HL-60 (cell line): ENCODE results near the gene MMP25.
"Not testable (repeated sequence)": the region's sequence is repeated elsewhere in the genome, so short reads cannot be mapped to it uniquely, and the experiment has no call there.

Experiments
- DNase-seq, 2 experiments: peaks; one replicate each; pipeline ENCODE4 v3.0.0-alpha.2; 2010 to 2020; ENCODE audit warnings: low read depth in 1 of 2, low spot score in 1 of 2
- H3K27ac ChIP-seq: fragments of 250-450 bp; sonication (Bioruptor Pico); replicated peaks from 2 replicates; pipeline ENCODE4 v1.5.1; 2020; ENCODE audit warnings: mild to moderate bottlenecking, moderate library complexity
- H3K27me3 ChIP-seq: fragments of 250-450 bp; sonication (Bioruptor Pico); 2 replicates; pipeline ENCODE4 v1.5.1; 2021; ENCODE audit warnings: mild to moderate bottlenecking, moderate library complexity; ENCODE audit not compliant: insufficient read depth, poor library complexity, severe bottlenecking
- H3K4me3 ChIP-seq: replicated peaks from 2 replicates; pipeline ENCODE4 v1.5.1; 2011; ENCODE audit warnings: mild to moderate bottlenecking, control low read depth, low read length; ENCODE audit not compliant: insufficient read depth
- GABPA ChIP-seq: IDR thresholded peaks from 2 replicates; pipeline ENCODE4 v1.6.1; 2012; ENCODE audit warnings: low read depth
- POLR2AphosphoS5 ChIP-seq: IDR thresholded peaks from 2 replicates; pipeline ENCODE4 v1.6.1; 2012; ENCODE audit warnings: low read depth
- REST ChIP-seq: IDR thresholded peaks from 2 replicates; pipeline ENCODE4 v1.6.1; 2012; ENCODE audit warnings: low read depth; ENCODE audit not compliant: insufficient replicate concordance
- SPI1 ChIP-seq: IDR thresholded peaks from 2 replicates; pipeline ENCODE4 v1.6.1; 2012; ENCODE audit warnings: low read depth, mild to moderate bottlenecking, borderline replicate concordance
- TF ChIP-seq, protein P1 (sequence below): IDR thresholded peaks from one replicate; pipeline ENCODE4 v1.5.1; 2011; ENCODE audit warnings: low read length, control low read depth, inconsistent platforms; ENCODE audit not compliant: insufficient read depth

MMP25 gene

GRCh38 chr16:3074860-3075522 lies 28.6 kb downstream of the MMP25 start:
- Histone ChIP-seq H3K4me3 (no peak overlapping the region), H3K27me3 (no peaks in the 10 kb centered on the region), H3K27ac (peak overlapping the region; percentile 50)
- peak; percentile 83 to 93 for DNase-seq
- TF ChIP-seq SPI1 (no peak), POLR2AphosphoS5 (peak; percentile 94)

GRCh38 chr16:3075523-3075915 lies 29.2 kb downstream of the MMP25 start:
- no peaks in the 10 kb centered on the region for H3K27me3 ChIP-seq
- TF ChIP-seq POLR2AphosphoS5 (no peak), REST (no peak), SPI1 (no peak), GABPA (no peak)
- TF ChIP-seq, protein P1, sequence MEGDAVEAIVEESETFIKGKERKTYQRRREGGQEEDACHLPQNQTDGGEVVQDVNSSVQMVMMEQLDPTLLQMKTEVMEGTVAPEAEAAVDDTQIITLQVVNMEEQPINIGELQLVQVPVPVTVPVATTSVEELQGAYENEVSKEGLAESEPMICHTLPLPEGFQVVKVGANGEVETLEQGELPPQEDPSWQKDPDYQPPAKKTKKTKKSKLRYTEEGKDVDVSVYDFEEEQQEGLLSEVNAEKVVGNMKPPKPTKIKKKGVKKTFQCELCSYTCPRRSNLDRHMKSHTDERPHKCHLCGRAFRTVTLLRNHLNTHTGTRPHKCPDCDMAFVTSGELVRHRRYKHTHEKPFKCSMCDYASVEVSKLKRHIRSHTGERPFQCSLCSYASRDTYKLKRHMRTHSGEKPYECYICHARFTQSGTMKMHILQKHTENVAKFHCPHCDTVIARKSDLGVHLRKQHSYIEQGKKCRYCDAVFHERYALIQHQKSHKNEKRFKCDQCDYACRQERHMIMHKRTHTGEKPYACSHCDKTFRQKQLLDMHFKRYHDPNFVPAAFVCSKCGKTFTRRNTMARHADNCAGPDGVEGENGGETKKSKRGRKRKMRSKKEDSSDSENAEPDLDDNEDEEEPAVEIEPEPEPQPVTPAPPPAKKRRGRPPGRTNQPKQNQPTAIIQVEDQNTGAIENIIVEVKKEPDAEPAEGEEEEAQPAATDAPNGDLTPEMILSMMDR: no peak
- peak overlapping the region; percentile 50 for H3K27ac ChIP-seq
- no peak for DNase-seq
- no peak overlapping the region for H3K4me3 ChIP-seq

DNA sequence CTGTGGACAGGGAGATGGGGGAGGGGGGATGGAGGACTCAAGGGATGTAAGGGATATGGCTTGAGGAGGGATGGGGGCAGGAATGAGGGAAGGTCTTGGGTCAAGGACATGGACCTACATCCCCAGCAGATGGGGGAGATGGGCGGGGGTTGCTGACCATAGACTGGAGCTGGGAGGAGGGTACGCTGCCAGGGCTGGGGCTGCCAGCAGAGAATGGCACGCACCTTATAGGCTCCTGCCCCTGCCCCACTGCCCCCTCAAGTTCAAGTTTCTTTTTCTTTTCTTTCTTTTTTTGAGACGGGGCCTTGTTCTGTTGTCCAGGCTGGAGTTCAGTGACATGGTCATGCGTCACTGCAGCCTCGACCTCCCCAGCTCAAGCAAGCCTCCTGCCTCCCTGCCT lies 29.6 kb downstream of the MMP25 start:
- H3K4me3 ChIP-seq, H3K27me3 ChIP-seq: not testable (repeated sequence)
- peak overlapping the region; percentile 41; the same call in 1 of the 2 replicates for H3K27ac ChIP-seq

GRCh38 chr16:3076577-3076976 lies 30.2 kb downstream of the MMP25 start:
- no peaks in the 10 kb centered on the region for H3K27me3 ChIP-seq
- peak overlapping the region; percentile 41 for H3K27ac ChIP-seq
- TF ChIP-seq, protein P1: no peak
- TF ChIP-seq SPI1 (no peak), POLR2AphosphoS5 (no peak), GABPA (no peak), REST (no peak)
- no peak for DNase-seq
- H3K4me3 ChIP-seq: no peak overlapping the region

More for the DNA sequence above, 29.6 kb downstream of the MMP25 start:
- DNase-seq: not testable (repeated sequence)

GRCh38 chr16:3080024-3080423 lies 33.7 kb downstream of the MMP25 start:
- Histone ChIP-seq H3K4me3 (no peak overlapping the region), H3K27me3 (no peaks in the 10 kb centered on the region), H3K27ac (no peak overlapping the region)
- TF ChIP-seq GABPA: no peak
- no peak for TF ChIP-seq POLR2AphosphoS5
- TF ChIP-seq SPI1: no peak
- TF ChIP-seq, protein P1: no peak
- DNase-seq: no peak

DNA sequence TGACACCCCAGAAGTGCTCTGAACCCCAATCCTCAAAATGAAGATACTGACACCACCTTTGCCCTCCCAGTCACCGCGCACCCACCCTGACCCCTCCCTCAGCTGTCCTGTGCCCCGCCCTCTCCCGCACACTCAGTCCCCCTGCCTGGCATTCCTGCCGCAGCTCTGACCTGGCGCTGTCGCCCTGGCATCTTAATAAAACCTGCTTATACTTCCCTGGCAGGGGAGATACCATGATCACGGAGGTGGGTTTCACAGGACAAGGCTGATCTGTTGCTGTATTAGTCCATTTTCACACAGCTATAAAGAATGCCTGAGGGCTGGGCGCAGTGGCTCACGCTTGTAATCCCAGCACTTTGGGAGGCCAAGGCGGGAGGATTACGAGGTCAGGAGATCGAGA lies 35.6 kb downstream of the MMP25 start:
- H3K27me3 ChIP-seq, DNase-seq, H3K4me3 ChIP-seq, H3K27ac ChIP-seq: not testable (repeated sequence)

DNA sequence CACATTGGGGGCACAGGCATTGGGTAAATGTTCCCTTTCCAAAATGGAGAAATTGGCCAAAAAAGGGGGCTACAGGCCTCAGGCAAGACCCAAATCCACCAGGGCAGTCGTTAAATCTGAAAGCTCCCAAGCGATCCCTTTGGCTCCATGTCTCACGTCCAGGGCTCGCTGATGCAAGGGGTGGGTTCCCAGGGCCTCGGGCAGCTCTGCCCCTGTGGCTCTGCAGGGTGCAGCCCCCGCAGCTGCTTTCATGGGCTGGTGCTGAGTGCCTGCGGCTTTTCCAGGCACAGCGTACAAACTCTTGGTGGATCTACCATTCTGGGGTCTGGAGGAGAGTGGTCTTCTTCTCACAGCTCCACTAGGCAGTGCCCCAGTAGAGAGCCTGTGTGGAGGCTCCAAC lies 37.0 kb downstream of the MMP25 start:
- not testable (repeated sequence) for DNase-seq, H3K27ac ChIP-seq, H3K27me3 ChIP-seq, H3K4me3 ChIP-seq
